ENCODE data around the gene MISP3.
"Not testable (repeated sequence)": the region's sequence is repeated elsewhere in the genome, so short reads cannot be mapped to it uniquely, and the experiment has no call there.

The MISP3 gene

DNA sequence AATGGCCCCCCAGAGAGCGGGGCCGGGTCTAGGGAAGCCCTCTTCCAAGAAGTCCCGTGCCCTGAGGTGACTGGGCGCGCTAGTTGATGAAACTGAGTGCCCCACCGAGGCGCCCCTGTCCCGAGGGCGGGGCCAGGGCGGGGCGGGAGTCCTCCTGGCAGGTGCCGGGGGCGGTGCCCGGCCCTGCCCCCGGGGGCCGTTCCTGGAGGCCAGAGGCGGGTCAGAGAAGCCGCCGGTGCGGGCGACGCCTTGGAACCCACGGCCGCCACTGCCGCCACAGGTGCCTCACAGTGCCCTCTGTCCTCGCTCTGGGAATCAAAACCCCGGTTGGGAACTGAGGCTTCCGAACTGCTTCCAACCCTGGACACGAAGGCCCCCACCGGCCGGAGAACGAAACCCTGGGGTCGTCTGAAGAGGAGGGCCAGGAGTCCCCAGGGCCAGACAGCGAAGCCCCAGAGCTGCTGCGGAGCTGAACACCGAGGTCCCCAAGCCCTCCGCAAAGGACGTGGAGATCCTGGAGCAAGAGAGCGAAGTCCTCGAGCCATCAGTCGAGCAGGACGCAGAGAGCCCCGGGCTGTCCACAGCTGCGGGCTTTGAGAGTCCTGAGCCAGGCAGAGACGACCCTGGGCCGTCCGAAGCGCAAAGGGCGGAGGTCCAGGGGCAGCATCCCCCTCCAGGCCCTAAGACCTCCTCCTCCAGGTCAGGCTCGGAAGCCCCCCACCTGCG is at the start of gene MISP3:
MISP3 (plus strand) TSS at position 252 of the 726 bp plus-strand sequence. CDS start 524 bp downstream, outside the sequence.
- DNase-seq (ENCODE audit: low read depth in 2 of 2) = no peak

DNA sequence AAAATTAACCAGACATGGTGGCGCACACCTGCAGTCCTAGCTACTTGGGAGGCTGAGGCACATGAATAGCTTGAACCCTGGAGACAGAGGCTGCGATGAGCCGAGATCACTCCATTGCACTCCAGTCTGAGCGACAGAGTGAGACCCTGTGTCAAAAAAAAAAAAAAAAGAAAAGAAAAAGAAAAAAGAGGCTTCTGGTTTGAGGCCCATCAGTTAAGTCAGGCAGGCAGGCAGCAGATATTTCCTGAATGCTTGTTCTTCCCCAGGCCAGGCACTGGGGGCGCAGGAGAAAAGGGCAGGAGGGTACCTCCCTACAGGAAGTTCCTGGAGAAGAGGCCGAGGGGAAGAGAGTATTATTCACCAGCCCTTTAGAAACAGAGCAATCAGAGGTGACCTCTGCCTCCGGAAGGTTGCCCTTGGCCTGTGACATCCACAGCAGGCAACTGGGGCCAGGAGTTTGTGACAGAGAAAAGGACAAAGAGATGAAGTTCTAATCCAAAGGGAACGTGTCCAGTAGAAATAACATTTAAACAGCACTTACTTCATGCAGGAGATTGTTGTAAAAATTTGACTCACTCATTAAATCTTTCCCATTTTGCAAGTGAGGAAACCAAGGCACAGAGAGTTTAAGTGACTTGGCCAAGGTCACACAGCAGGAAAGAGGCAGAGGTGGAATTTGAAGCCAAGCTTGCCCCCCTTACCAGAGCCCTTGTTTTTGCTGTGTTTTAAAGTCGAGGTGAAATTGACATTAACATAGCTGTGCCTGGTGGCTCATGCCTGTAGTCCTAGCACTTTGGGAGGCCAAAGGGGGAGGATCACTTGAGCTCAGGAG is 49.0 kb upstream of the MISP3 start:
- DNase-seq (ENCODE audit: low read depth in 2 of 2) = no peak

DNA sequence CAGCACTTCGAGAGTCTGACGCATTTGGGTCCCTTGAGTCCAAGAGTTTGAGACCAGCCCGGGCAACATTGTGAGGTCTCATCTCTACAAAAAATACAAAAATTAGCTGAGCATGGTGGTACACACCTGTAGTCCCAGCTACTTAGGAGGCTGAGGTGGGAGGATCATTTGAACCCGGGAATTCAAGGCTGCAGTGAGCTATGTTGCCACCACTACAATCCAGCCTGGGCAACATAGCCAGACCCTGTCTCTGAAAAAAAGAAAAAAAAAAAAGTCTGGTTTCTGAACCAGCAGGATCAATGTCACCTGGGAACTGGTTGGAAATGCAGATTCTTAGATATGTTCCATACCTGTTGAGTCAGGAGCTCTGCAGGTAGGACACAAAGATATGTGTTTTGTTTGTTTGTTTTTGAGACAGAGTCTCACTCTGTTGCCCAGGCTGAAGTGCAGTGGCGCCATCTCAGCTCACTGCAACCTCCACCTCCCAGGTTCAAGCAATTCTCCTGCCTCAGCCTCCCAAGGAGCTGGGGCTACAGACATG is 45.9 kb upstream of the MISP3 start:
- not testable (repeated sequence) for DNase-seq (ENCODE audit: low read depth in 2 of 2)

DNA sequence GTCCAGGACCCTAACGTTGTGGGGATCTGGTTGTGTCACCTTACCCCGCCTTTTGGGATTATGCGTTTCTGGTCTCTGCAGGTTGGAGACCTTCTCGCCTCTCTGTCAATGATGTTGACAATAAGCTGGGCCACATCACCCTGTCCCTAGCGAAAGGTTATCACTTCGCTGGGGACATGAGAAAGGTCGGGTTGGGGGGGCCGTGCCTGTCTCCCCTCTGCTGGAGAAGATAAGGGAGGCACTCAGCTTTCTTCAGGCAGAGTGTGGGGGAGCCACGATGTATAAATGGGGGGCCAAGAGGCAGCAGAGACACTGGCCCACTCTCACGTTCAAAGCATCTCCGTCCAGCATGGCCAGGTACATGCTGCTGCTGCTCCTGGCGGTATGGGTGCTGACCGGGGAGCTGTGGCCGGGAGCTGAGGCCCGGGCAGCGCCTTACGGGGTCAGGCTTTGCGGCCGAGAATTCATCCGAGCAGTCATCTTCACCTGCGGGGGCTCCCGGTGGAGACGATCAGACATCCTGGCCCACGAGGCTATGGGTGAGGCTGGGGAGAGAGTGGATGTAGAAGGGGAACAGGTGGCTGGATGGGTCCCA is 44.6 kb upstream of the MISP3 start, which contains the start of gene RLN3:
RLN3 (plus strand) TSS at position 293 of the 595 bp plus-strand sequence; CDS start at position 350, 57 bp downstream.
- no peak for DNase-seq (ENCODE audit: low read depth in 2 of 2)

DNA sequence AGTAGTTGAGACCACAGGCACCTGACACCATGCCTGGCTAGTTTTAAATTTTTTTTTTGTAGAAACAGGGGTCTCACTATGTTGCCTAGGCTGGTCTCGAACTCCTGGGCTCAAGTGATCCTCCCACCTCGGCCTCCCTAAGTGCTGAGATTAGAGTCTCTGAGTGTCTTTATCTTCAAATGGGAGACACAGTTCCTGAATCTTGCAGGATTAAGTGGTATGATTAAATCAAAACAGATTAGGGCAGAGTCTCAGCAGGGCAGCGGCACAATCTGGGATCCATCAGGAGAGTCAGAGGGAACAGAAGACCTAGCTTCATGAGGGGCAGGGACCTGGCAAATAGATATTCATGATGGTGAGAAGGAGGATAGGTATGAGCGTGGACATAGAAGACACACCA is 43.7 kb upstream of the MISP3 start:
- DNase-seq (ENCODE audit: low read depth in 2 of 2) = no peak

DNA sequence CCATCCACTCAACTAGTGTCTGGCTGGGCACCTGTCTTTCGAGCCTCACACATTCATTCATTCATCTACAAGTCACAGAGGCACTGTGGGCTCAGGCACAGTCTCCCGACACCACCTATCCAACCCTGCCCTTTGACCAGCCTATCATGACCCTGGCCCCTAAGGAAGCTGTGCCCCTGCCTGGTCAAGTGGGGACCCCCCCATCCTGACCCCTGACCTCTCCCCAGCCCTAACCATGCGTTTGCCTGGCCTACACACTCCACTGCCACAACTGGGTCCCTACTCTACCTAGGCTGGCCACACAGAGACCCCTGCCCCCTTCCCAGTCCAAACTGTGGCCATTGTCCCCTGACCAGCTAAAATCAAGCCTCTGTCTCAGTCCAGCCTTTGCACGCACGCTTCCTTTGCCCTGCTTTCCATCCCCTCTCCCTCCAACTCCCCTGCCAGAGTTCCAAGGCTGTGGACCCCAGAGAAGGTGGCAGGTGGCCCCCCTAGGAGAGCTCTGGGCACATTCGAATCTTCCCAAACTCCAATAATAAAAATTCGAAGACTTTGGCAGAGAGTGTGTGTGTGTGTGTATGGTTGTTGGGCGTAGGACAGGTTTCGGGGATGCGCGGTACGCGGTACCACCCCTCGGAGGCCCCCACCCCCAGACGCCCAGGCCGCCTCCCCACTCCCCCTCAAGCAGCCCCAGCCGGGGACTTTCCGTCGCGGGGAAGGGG is 41.4 kb upstream of the MISP3 start:
- no peak for DNase-seq (ENCODE audit: low read depth in 2 of 2)

DNA sequence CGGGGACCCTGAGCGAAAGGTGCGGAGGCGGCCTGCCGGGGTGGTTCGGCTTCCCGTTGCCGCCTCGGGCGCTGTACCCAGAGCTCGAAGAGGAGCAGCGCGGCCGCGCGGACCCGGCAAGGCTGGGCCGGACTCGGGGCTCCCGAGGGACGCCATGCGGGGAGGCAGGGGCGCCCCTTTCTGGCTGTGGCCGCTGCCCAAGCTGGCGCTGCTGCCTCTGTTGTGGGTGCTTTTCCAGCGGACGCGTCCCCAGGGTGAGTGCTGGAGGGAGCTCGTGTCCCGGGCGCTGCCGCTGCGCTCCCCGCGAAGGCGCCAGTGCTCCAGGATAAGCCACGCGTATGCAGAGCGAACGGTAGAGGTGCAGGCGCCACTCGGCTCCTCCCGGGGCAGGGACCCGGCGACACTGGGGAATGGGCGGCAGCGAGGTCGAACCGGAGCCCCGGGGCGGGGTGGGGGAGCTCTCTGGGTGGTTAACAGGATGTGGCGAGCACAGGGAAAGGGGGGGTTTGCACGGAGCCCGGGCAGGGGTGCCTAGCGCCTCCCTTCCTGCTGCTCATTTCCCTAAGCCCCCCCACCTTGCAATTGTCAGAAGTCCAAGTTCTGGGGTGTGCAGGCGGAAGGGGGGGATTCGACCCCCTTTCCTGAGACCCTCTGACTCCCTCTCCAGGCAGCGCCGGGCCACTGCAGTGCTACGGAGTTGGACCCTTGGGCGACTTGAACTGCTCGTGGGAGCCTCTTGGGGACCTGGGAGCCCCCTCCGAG is 40.7 kb upstream of the MISP3 start, which contains the start of gene IL27RA:
IL27RA (plus strand) TSS at position 44 of the 762 bp plus-strand sequence; CDS start at position 155, 111 bp downstream.
- DNase-seq (ENCODE audit: low read depth in 2 of 2) = peak; percentile 78 to 82

DNA sequence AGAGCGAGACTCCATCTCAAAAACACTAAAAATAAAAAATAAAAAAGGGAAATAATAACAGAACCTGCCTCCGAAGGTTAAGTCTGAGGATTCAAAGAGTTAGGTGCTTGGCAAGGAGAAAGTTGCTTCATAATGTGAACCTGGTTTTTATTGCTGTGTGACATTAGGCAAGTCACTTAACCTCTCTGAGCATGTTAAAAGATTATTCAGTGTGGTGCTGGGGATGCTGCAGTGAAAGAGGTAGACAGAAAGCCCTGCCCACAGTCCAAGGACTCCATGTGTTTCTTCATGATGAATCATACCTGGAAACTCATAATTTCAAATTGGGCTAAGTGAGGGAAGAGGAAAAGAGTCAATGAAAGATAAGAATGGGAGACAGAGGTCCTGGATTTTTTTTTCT is 38.6 kb upstream of the MISP3 start:
- no peak for DNase-seq (ENCODE audit: low read depth in 2 of 2)

DNA sequence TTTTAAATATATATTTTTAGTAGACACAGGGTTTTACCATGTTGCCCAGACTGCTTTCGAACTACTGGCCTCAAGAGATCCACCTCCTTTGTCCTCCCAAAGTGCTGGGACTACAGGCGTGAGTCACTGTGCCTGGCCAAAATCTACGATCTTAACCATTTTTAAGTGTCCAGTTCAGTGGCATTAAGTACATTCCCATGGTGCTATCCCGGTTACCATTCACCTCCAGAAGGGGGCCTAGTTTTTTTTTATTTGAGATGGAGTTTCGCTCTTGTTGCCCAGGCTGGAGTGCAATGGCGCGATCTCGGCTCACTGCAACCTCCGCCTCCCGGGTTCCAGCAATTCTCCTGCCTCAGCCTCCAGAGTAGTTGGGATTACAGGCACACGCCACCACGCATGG is 37.4 kb upstream of the MISP3 start:
- DNase-seq (ENCODE audit: low read depth in 2 of 2) = not testable (repeated sequence)

DNA sequence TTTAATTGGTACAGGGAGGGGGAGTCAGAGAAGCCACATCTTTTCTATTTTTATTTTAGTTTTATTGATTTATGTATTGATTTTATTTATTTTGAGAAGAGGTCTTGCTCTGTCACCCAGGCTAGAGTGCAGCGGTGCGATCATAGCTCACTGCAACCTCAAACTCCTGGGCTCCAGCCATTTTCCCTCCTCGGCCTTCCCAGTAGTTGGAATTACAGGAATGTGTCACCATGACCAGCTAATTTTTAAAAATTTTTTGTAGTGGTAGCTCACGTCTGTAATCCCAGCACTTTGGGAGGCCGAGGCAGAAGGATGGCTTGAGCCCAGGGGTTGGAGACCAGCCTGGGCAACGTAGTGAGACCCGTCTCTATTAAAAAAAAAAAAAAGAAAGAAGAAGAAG is 36.9 kb upstream of the MISP3 start:
- no peak for DNase-seq (ENCODE audit: low read depth in 2 of 2)

DNA sequence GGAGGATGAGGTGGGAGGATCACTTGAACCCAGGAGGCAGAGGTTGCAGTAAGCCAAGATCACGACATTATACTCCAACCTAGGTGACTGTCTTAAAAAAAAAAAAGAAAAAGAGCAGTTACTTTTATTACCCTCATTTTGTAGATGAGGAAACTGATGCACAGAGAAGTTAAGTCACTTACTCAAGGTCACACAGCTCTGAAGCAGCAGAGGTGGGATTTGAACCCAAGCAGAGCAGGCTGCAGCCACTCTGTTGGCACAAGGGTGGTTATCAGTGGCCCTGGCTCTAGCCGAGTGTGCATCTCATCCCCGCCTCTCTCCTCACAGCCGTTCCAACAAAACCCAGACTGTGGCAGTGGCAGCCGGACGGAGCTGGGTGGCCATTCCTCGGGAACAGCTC is 33.4 kb upstream of the MISP3 start:
- no peak for DNase-seq (ENCODE audit: low read depth in 2 of 2)

DNA sequence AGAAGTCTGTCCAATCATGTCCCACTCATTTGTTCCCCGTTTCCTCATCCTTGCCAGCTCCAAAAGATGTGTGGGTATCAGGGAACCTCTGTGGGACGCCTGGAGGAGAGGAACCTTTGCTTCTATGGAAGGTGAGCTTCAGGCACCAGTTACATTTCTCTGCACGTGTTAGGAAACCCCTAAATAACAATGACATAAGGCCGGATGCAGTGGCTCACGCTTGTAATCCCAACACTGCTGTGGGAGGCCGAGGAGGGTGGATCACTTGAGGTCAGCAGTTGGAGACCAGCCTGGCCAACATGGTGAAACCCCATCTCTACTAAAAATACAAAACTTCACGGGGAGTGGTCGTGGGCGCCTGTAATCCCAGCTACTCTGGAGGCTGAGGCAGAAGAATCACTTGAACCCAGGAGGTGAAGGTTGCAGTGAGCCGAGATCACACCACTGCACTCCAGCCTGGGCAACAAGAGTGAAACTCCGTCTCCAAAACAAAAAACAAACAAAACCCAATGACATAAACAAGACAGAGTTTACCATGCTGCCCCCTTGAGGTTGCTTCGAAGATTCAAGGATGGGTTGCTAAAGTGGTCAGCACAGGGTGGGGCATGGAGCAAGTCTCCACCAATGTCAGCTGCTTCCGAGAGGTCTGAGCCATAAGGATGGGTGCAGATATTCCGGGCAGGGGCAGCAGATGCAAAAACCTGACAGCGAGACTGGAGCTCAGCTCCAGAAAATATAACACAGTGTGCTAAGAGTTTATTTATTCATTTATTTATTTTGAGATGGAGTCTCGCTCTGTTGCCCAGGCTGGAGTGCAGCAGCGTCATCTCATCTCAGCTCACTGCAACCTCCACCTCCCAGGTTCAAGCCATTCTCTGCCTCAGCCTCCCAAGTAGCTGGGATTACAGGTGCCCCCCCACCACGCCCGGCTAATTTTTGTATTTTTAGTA is 29.7 kb upstream of the MISP3 start:
- not testable (repeated sequence) for DNase-seq (ENCODE audit: low read depth in 2 of 2)

DNA sequence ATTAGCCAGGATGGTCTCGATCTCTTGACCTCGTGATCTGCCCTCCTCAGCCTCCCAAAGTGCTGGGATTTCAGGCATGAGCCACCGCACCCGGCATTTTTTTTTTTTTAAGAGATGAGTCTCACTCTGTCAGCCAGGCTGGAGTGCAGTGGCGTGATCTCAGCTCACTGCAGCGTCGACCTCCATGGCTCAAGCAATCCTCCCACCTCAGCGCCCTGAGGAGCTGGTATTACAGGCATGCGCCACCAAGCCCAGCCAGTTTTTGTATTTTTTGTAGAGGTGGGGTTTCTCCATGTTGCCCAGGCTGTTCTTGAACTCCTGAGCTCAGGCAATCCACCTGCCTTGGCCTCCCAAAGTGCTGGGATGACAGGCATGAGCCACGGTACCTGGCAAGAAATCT is 24.7 kb upstream of the MISP3 start:
- DNase-seq (ENCODE audit: low read depth in 2 of 2) = not testable (repeated sequence)

DNA sequence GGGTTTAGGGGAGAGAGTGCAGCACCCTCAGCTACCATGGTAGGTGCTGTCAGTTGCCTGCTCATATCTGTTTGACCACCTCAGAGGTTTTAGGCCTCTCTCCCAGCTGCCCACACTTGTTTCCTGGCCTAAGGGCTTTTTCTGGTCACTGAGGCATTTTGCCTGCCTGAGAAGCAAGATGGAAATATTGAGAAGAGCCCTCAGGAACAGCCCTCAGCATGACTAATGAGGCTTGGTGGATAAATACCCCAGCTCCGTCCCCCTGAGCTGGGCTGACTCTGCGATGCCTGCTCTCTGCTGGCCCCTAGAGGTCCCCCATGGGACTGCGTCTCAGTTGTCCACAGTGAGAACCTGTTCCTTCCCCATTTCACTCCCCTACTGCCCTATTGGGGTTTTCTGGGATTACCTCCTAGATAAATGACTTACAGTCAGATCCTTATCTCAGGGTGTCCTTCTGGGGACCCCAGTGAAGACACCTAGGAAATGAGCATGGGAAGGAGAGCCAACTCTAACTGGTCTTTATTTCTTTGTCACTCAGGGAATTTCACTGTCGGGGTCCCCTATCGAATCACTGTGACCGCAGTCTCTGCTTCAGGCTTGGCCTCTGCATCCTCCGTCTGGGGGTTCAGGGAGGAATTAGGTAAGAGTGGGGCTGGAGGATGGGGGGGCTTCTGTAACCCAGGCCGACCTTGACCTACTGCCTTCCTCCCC is 24.0 kb upstream of the MISP3 start:
- peak; percentile 75 to 76 for DNase-seq (ENCODE audit: low read depth in 2 of 2)

DNA sequence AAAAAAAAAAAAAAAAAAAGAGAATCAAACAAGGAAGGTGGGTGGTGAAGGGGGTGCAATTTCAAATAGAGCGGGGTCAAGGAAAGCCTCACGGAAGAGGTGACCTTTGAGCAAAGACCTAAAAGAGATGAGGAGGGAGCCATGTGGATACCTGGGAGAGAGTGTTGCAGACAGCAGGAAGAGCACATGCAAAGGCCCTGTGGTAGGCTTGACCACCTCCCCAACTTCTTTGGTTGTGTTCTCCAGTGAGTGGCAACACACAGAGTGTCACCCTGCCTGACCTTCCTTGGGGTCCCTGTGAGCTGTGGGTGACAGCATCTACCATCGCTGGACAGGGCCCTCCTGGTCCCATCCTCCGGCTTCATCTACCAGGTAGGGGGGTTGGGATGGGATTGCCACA is 22.1 kb upstream of the MISP3 start:
- DNase-seq (ENCODE audit: low read depth in 2 of 2) = no peak

DNA sequence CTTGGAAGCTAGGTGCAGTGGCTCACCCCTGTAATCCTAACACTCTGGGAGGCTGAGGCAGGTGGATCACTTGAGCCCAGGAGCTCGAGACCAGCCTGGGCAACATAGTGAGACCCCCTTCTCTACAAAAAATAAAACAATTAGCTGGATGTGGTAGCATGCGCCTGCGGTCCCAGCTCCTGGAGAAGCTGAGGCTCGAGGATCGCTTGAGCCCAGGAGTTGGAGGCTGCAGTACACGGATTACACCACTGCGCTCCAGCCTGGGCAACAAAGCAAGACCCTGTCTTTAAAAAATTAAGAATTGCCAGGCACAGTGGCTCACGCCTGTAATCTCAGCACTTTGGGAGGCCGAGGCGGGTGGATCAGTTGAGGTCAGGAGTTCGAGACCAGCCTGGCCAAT is 21.6 kb upstream of the MISP3 start:
- not testable (repeated sequence) for DNase-seq (ENCODE audit: low read depth in 2 of 2)

DNA sequence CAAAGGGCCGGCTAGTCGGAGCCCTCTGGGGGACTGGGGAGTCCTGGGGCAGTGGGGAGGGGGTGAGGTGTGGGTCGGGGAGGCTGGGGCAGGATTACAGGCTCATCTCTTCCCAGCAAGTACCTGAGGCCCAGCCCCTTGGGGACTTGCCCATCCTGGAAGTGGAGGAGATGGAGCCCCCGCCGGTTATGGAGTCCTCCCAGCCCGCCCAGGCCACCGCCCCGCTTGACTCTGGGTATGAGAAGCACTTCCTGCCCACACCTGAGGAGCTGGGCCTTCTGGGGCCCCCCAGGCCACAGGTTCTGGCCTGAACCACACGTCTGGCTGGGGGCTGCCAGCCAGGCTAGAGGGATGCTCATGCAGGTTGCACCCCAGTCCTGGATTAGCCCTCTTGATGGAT is 20.6 kb upstream of the MISP3 start:
- no peak for DNase-seq (ENCODE audit: low read depth in 2 of 2)

DNA sequence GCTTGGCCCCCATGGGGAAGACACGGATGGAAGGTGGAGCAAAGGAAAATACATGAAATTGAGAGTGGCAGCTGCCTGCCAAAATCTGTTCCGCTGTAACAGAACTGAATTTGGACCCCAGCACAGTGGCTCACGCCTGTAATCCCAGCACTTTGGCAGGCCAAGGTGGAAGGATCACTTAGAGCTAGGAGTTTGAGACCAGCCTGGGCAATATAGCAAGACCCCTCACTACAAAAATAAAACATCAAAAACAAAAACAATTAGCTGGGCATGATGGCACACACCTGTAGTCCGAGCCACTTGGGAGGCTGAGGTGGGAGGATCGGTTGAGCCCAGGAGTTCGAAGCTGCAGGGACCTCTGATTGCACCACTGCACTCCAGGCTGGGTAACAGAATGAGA is 20.1 kb upstream of the MISP3 start:
- DNase-seq (ENCODE audit: low read depth in 2 of 2) = no peak

DNA sequence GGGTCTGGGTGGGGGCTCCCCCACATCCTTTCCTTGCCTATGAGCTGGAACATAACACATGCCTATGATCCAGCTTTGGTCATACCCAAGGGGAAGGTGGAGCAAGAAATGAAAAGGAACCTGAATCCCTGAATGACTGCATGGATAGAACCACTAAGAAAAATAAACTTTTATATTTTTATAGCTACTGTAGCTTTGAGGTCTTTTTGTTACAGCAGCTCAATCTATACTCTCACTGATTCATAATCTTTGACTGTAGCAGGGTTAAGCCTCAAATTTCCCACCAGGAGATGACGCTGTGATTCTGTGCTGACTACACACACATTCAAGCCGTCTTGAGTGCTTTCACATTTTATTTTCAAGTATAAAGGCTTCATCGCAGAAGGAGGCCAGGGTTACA is 19.6 kb upstream of the MISP3 start:
- DNase-seq (ENCODE audit: low read depth in 2 of 2) = no peak
